NOMO-1 (cell line): ENCODE data around the gene CRTC1.

Experiments used
- DNase-seq, 2 experiments: peaks; one replicate each; lab custom pipeline; 2025; ENCODE audit not compliant: unreplicated experiment in 2 of 2; lab: John Stamatoyannopoulos, UW

Gene CRTC1

DNA sequence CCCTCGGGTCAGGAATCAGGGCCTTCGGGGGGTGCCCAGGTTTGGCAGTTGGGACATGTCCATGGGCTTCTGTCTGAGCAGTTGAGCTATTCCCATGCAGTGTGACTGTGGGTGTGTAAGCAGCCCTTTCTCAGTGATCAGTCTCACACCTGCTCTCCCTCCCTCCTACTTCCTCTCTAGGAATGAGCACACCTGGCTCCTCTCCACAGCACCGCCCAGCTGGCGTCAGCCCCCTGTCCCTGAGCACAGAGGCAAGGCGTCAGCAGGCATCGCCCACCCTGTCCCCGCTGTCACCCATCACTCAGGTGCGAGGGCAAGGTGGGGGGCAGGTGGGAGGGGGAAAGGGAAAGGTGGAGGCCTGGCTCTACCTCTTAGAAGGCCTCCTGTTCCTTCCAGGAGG lies 81.7 kb downstream of the CRTC1 start:
- no peak for DNase-seq

GRCh38 chr19:18768046-18768771 lies 84.7 kb downstream of the CRTC1 start:
- no peak for DNase-seq

DNA sequence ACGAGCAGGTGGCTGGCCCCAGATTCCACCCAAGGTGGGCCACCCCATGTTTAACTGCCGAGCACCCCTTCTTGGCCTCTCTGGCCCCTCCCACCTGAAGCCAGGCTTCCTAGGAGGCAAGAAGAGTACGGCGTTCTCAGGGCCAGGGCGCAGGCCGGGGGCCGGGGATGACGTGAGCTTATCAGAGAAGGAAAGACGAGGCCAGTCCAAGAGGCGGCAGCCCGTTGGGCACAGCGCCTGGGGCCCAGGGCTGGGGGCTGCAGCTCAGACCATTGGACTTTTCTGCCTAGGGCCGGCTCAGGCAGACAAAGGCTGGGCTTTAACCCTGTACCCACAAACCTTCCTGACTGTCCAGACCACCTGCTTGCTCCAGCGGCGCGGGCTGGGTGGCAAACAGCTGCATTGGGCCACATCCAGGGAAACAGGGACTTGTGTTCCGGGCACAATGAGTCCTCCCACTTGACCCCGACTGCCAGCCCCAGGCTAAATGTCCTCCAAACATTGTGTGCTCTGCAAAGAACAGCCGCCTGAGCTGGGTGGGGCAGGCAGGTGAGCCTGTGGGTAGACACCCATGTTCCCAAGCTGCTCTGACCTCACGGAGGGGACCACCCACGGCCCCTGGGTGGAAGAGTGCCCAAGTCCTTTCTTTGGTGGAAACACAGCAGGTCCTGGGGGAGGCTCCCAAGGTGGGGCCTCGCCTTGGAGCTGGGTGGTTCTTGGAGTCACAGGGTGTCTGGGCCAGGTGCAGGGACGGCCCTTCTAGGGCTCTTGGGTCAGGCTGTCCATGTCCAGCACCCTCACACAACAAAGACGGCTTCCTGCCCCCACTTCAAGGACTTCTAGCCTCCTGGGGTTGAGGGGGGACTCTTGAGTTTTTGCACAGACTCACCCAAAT lies 85.8 kb downstream of the CRTC1 start:
- no peak for DNase-seq

DNA sequence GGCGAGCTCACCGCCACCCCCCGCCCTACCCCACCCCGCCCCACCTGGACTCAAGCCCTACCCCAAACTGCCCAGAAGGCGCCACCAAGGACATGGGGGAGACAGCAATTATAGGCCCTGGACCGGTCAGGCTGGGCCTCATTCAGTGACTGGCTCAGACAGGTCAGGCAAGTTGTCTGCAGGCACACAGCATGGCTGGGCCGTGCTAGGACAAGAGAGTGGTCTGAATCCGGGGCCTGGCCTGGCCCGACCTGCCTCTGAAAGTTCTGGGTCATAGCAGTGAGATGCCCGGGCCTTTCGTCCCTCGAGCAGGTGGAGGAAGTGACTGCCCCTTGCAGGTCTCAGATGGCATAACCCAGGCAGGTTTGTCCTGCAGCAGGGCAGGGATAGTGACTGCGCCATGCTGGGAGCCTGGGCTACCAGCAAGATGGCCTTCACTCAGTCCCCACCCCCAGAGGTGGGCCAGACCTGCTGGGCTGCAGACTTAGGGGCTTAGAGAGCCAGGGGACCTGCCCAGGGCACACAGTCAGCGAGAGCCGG lies 86.6 kb downstream of the CRTC1 start:
- DNase-seq: no peak

DNA sequence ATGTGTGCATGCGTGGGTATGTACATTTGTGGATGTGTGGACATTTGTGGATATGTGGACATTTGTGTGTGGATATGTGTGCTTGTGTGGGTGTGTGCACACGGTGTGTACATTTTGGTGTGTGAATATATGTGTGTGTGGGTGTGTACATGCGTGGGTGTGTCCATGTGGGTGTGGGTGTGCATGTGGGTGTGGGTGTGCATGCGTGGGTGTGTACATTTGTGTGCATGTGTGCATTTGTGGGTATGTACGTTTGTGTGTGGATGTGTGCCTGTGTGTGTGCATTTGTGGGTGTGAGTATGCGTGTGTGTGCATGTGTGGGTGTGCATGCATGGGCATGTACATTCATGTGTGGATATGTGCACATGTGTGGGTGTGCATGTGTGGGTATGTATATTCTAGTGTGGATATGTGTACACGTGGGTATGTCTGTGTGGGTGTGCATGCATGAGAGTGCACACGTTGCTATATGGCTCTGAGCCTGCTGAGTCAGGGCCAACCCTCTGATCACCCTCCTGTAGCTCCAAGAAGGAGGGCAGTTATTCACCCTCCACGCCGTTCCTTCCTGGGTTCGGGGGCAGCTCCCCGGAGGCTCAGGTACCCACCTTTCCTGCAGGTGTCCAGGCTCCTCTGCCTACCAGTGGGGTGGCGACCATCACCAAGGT lies 87.3 kb downstream of the CRTC1 start:
- no peak for DNase-seq

- DNase-seq: no peak
Observed at GRCh38 chr19:18771328-18772242, 88.1 kb downstream of the CRTC1 start.

DNA sequence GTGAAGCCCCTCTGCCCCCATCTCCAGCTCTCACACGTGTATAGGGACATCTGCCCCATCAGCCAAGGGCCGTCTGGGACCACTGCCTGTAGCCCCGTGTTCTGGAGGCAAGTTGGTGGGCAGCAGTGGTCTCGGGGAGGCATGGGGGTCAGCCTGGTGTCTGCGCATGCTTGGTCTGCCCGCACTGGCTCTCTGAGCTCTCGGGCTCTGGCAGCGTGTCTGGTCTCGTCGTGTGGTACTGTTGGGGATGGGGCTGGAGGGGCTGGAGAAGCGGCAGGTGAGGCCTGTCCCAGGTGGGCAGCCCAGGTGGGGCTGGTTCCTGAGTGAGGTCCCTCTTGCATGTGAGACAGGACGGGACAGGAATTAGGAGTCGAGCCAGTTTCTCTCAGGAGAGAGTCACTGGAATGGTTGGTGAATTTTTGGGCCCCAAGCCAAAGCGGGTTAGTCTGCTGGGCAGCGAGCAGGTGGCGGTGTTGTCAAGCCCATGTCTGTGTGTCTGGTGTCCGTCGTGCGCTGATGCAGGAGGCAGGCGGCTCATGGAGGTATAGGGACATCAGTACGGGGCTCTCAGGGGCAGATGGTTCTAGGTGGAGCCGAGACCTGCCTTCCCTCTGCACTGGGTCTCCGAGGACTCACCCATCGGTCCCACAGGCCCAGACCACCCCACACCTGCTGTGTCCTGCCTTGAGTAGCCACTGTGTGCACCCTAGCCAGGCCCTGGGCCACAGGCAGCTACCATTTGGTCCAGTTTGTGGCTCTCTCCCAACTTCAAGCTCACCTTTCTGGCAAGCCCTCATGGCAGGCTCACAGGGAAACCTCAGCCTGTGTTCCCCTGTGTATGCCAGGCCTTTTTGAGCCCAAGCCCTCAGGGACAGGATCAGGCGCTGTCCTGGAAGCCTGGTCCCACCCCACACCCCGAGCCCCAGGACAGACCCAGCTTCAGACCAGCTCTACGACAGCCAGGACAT lies 89.4 kb downstream of the CRTC1 start:
- DNase-seq: no peak

- DNase-seq: no peak
Observed at GRCh38 chr19:18773682-18774081, 90.2 kb downstream of the CRTC1 start.

- DNase-seq: no peak
Observed at GRCh38 chr19:18774107-18774506, 90.6 kb downstream of the CRTC1 start.

- no peak for DNase-seq
Observed at GRCh38 chr19:18774782-18775444, 91.4 kb downstream of the CRTC1 start.

GRCh38 chr19:18775586-18776287 lies 92.3 kb downstream of the CRTC1 start:
- no peak for DNase-seq

GRCh38 chr19:18776288-18776594 lies 92.8 kb downstream of the CRTC1 start:
- no peak for DNase-seq

DNA sequence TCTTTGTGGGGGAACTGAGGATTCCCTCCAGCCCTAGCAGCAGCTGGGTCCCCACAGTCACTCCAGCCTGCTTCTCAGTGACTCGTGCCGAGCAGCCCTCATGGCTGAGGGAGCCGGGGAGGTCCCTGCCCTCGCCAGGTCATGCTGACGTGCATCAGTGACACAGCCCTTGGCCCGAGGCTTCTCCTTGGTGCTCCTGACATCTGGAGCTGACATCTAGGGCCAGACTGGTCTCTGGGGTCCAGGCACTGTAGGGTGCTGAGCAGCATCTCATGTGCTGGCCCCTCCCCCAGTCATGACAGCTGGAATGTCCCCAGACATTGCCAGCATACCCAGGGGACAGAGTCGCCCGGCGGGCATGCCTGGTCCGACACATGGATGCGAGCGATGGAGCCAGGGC lies 93.3 kb downstream of the CRTC1 start:
- no peak for DNase-seq

GRCh38 chr19:18777301-18778075 lies 94.0 kb downstream of the CRTC1 start:
- no peak for DNase-seq

GRCh38 chr19:18778076-18778389 lies 94.6 kb downstream of the CRTC1 start:
- no peak for DNase-seq

GRCh38 chr19:18778826-18779495 lies 95.5 kb downstream of the CRTC1 start:
- DNase-seq: no peak

DNA sequence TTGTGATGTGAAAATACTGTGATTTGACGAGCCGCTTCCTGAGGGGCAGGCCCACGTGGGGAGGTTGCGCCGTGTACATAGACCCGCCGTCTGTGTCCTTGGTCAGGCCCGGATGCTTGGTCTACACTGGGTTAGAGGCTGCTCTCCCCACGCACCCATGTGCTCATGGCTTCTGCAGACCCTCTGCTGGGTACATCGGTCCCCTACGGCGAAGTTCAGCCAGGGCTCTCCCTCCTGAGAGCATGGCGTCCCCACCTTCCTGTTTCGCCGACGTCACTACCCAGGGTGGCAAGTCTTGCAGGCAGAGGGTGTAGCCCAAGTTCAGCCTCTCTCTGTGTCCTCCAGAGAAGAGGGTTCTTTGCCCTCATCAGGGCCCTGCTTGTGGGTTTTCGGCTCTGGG lies 96.6 kb downstream of the CRTC1 start:
- DNase-seq: no peak
